DMS153 treated with DMSO at 0.1 percent for 48 hours (cell line): Measurements from ENCODE around the gene PUS1.

Experiments used
- DNase-seq: peaks from one replicate; lab custom pipeline; 2025; ENCODE audit not compliant: unreplicated experiment; lab: John Stamatoyannopoulos, UW

PUS1 gene

GRCh38 chr12:131915823-131916222 is 13.3 kb upstream of the PUS1 start:
- DNase-seq = no peak

GRCh38 chr12:131916306-131917138 is 12.6 kb upstream of the PUS1 start:
- DNase-seq = no peak

- DNase-seq = no peak
Observed at GRCh38 chr12:131917139-131917710, 11.9 kb upstream of the PUS1 start.

- DNase-seq = no peak
Observed at GRCh38 chr12:131917711-131918306, 11.3 kb upstream of the PUS1 start.

GRCh38 chr12:131918311-131919050 is 10.6 kb upstream of the PUS1 start:
- no peak for DNase-seq

GRCh38 chr12:131919051-131919347 is 10.1 kb upstream of the PUS1 start:
- DNase-seq = no peak

- DNase-seq = no peak
Observed at GRCh38 chr12:131919366-131920156, 9.5 kb upstream of the PUS1 start.

- DNase-seq = no peak
Observed at GRCh38 chr12:131920157-131920508, 8.9 kb upstream of the PUS1 start.

GRCh38 chr12:131920902-131921840 is 7.9 kb upstream of the PUS1 start:
- no peak for DNase-seq

GRCh38 chr12:131921866-131922769 is 7.0 kb upstream of the PUS1 start:
- DNase-seq = no peak

GRCh38 chr12:131922772-131923171 is 6.3 kb upstream of the PUS1 start:
- no peak for DNase-seq

- DNase-seq = no peak
Observed at GRCh38 chr12:131923260-131923659, 5.8 kb upstream of the PUS1 start.

GRCh38 chr12:131927110-131928079 is 1.7 kb upstream of the PUS1 start:
- DNase-seq = no peak

GRCh38 chr12:131928080-131928710 is 881 bp upstream of the PUS1 start:
- no peak for DNase-seq

GRCh38 chr12:131929581-131930456 is 743 bp downstream of the PUS1 start:
- DNase-seq = no peak

- no peak for DNase-seq
Observed at GRCh38 chr12:131930510-131930909, 1.4 kb downstream of the PUS1 start.
